B cell (primary cell): ENCODE measurements around the gene LDLRAD2. TPM values are rescaled to one million over a fixed set of nuclear protein-coding genes. Genes with fewer than 3 reads are reported as not detected.

Experiments
- ATAC-seq: fragments of 200-7000 bp; cut with Tn5 transposase; one replicate; pipeline ENCODE4 v1.10.0; 2021; ENCODE audit warnings: low read depth, mild to moderate bottlenecking, moderate number of reproducible peaks, moderate library complexity
- CTCF ChIA-PET: fragments of 350-600 bp; sonication (Branson Sonifier 250); formaldehyde crosslinking; loops from one replicate; lab custom pipeline; 2021; ENCODE audit warnings: antibody characterized with exemption, inconsistent platforms; lab: Charles Lee
- POLR2A ChIA-PET: fragments of 350-600 bp; sonication (Branson Sonifier 250); formaldehyde crosslinking; loops from one replicate; lab custom pipeline; 2021; ENCODE audit warnings: antibody characterized with exemption; lab: Charles Lee
- DNase-seq: peaks from one replicate; pipeline ENCODE4 v3.0.0; 2013
- H2AFZ ChIP-seq: 2 replicates; pipeline ENCODE4 v1.6.1; 2012; ENCODE audit warnings: mild to moderate bottlenecking, low read depth, low read length; ENCODE audit not compliant: insufficient read depth, poor library complexity, severe bottlenecking
- H3K27ac ChIP-seq, 2 donors: 1 replicate in 1 of 2; 2 replicates in 1 of 2; pipeline ENCODE4 v1.5.1; 2012 to 2013; ENCODE audit warnings: low read length in 2 of 2, mild to moderate bottlenecking in 2 of 2, moderate library complexity in 1 of 2
- H3K27me3 ChIP-seq, 4 experiments: fragments of 200-600 bp in 1 of 4; sonication (generic) in 1 of 4; replicated peaks in 1 of 4; 1 replicate in 2 of 4; 2 replicates in 2 of 4; pipeline versions ENCODE4 v1.6.1 to v1.7.0; 2013 to 2016; ENCODE audit warnings: low read length in 3 of 4, mild to moderate bottlenecking in 2 of 4, mixed read lengths in 1 of 4, moderate library complexity in 1 of 4; ENCODE audit not compliant: insufficient read depth in 4 of 4, control insufficient read depth in 3 of 4; ENCODE audit errors: control extremely low read depth in 1 of 4
- H3K36me3 ChIP-seq, 2 experiments: replicated peaks in 1 of 2; 1 replicate in 1 of 2; 2 replicates in 1 of 2; pipeline versions ENCODE4 v1.6.1 to v1.7.1; 2013; ENCODE audit warnings: low read length in 1 of 2; ENCODE audit not compliant: insufficient read depth in 2 of 2, control insufficient read depth in 1 of 2; ENCODE audit errors: control extremely low read depth in 1 of 2, extremely low read depth in 1 of 2
- H3K4me1 ChIP-seq, 2 donors: fragments of 200-600 bp in 1 of 2; sonication (generic) in 1 of 2; 1 replicate in 1 of 2; 2 replicates in 1 of 2; pipeline versions ENCODE4 v1.5.1 to v1.6.1; 2013 to 2017; ENCODE audit warnings: low read length in 2 of 2; ENCODE audit not compliant: control insufficient read depth in 2 of 2, insufficient read depth in 2 of 2
- H3K4me2 ChIP-seq: replicated peaks from 2 replicates; pipeline ENCODE3; 2012; ENCODE audit warnings: mild to moderate bottlenecking, low read depth, low read length; ENCODE audit not compliant: poor library complexity, severe bottlenecking
- H3K4me3 ChIP-seq, 5 experiments: fragments of 200-600 bp in 1 of 5; sonication (generic) in 1 of 5; 1 replicate in 3 of 5; 2 replicates in 2 of 5; pipeline versions ENCODE4 v1.5.1 to v1.7.0; 2011 to 2016; ENCODE audit warnings: low read length in 4 of 5, mild to moderate bottlenecking in 4 of 5, low read depth in 2 of 5, control low read depth in 1 of 5, moderate library complexity in 1 of 5; ENCODE audit not compliant: insufficient read depth in 1 of 5; ENCODE audit errors: control extremely low read depth in 1 of 5, extremely low read depth in 1 of 5
- H3K79me2 ChIP-seq: fragments of 200-600 bp; sonication (generic); one replicate; pipeline ENCODE4 v1.6.0; 2016; ENCODE audit warnings: low read length; ENCODE audit not compliant: control insufficient read depth, insufficient read depth
- H3K9ac ChIP-seq: fragments of 200-600 bp; sonication (generic); 2 replicates; pipeline ENCODE4 v1.6.1; 2017; ENCODE audit warnings: mild to moderate bottlenecking, low read length, moderate library complexity
- H3K9me3 ChIP-seq, 3 donors: one replicate each; pipeline versions ENCODE4 v1.6.1 to v1.7.1; 2013; ENCODE audit warnings: low read length in 2 of 3; ENCODE audit not compliant: control insufficient read depth in 2 of 3, insufficient read depth in 1 of 3; ENCODE audit errors: control extremely low read depth in 1 of 3
- H4K20me1 ChIP-seq: 2 replicates; pipeline ENCODE4 v1.6.0; 2012; ENCODE audit warnings: mild to moderate bottlenecking, low read length; ENCODE audit not compliant: insufficient read depth, control insufficient read depth, poor library complexity, severe bottlenecking
- H3K27ac Mint-ChIP-seq: one replicate; pipeline ENCODE4 v1.8.0; 2021; ENCODE audit warnings: mixed read lengths
- H3K27me3 Mint-ChIP-seq: one replicate; pipeline ENCODE4 v1.8.0; 2021; ENCODE audit warnings: mixed read lengths
- H3K4me1 Mint-ChIP-seq: one replicate; pipeline ENCODE4 v1.8.0; 2021; ENCODE audit warnings: mixed read lengths
- H3K4me3 Mint-ChIP-seq: one replicate; pipeline ENCODE4 v1.8.0; 2021; ENCODE audit warnings: mixed read lengths
- H3K9me3 Mint-ChIP-seq: one replicate; pipeline ENCODE4 v1.8.0; 2022; ENCODE audit warnings: mixed read lengths; ENCODE audit not compliant: insufficient read depth
- CTCF ChIP-seq: fragments of 200-600 bp; IDR thresholded peaks from one replicate; pipeline ENCODE4 v1.8.0; 2022; ENCODE audit warnings: antibody characterized with exemption, mild to moderate bottlenecking
- EZH2 ChIP-seq: IDR thresholded peaks from 2 replicates; pipeline ENCODE4 v1.6.1; 2012; ENCODE audit warnings: borderline replicate concordance, low read depth, mild to moderate bottlenecking, moderate library complexity, low read length; ENCODE audit not compliant: insufficient read depth, poor library complexity, severe bottlenecking
- WGBS: methylation state at CpG from one replicate; pipeline ENCODE4 v1.1.5; 2013; ENCODE audit warnings: missing lambda C conversion rate; ENCODE audit not compliant: insufficient coverage; 5-methylcytosine and 5-hydroxymethylcytosine counted together
- intact Hi-C: fragments of 100-400 bp; cut with micrococcal nuclease; formaldehyde crosslinking; loops from one replicate; pipeline ENCODE4 v1.10.0; 2022
- polyA plus RNA-seq: library from polyadenylated mRNA; depleted of rRNA; stranded (reverse); fragments of >200 nt; gene quantifications from 2 replicates; pipeline ENCODE4 v1.2.3, GENCODE V29; 2012
- total RNA-seq, 2 donors: library from RNA; stranded (reverse); fragments of 120-200 nt in 1 of 2; gene quantifications; 1 replicate in 1 of 2; 2 replicates in 1 of 2; pipeline versions ENCODE4 v1.2.3 to v1.2.4, GENCODE V29; 2013 to 2022

Gene LDLRAD2
- total and polyA plus RNA-seq, 2 donors (not counting 1 experiment from before 2014, with no cell fraction given), result 0.47 to 3.0 TPM

- Mint-ChIP-seq H3K27me3 (no peaks in the 10 kb centered on the region), H3K4me1 (peaks cover 11% of the 10 kb centered on the region), H3K27ac (no peak overlapping the region), H3K4me3 (no peak overlapping the region), H3K9me3 (no peaks in the 10 kb centered on the region)
- Histone ChIP-seq H3K4me2 (no peak overlapping the region), H3K79me2 (no peaks in the 10 kb centered on the region), H3K27me3 (no peaks in the 10 kb centered on the region), H3K9me3 (peaks cover 0 to 4% (median 0%) of the 10 kb centered on the region in 3 donors), H4K20me1 (no peaks in the 10 kb centered on the region), H2AFZ (no peak overlapping the region), H3K36me3 (peaks cover 0 to 2% of the 10 kb centered on the region in 2 experiments), H3K27ac (no peak overlapping the region), H3K9ac (no peak overlapping the region), H3K4me1 (peaks cover 6 to 15% of the 10 kb centered on the region in 2 donors), H3K4me3 (no peak overlapping the region)
- 90% methylated on average over 14 of the region's 17 CpGs for WGBS
- intact Hi-C loops, result no loop called here
- TF ChIP-seq CTCF, result no peak
- TF ChIP-seq EZH2, result no peak
- ChIA-PET CTCF (no interaction called here), POLR2A (no interaction called here)
- DNase-seq (no peak), ATAC-seq (no peak)
These were observed 36.6 kb downstream of the LDLRAD2 start for GRCh38 chr1:21848524-21849174.

GRCh38 chr1:21849909-21850576 lies 38.0 kb downstream of the LDLRAD2 start:
- Histone ChIP-seq H3K36me3 (peaks cover 0 to 2% of the 10 kb centered on the region in 2 experiments), H3K9me3 (peaks cover 0 to 4% (median 0%) of the 10 kb centered on the region in 3 donors), H3K27ac (no peak overlapping the region), H3K27me3 (no peaks in the 10 kb centered on the region), H3K4me3 (no peak overlapping the region), H3K9ac (no peak overlapping the region), H3K4me2 (no peak overlapping the region), H3K4me1 (peaks cover 6 to 15% of the 10 kb centered on the region in 2 donors), H2AFZ (no peak overlapping the region), H4K20me1 (no peaks in the 10 kb centered on the region), H3K79me2 (no peaks in the 10 kb centered on the region)
- intact Hi-C loops, result no loop called here
- H3K4me1 Mint-ChIP-seq, result peaks cover 13% of the 10 kb centered on the region
- no peak for DNase-seq
- no peak overlapping the region for H3K27ac Mint-ChIP-seq
- H3K27me3 Mint-ChIP-seq, result no peaks in the 10 kb centered on the region
- H3K4me3 Mint-ChIP-seq, result no peak overlapping the region
- WGBS, result 97% methylated on average over 29 of the region's 30 CpGs
- TF ChIP-seq CTCF (no peak), EZH2 (no peak)
- H3K9me3 Mint-ChIP-seq, result no peaks in the 10 kb centered on the region
- ChIA-PET POLR2A (no interaction called here), CTCF (interaction anchor here (0.6 to 1.0 kb wide), 4 partner anchors 10 to 122 kb away, joined by 3 to 4 read pairs (median 3); no protein-coding TSS in a partner anchor)
- ATAC-seq, result no peak
